MM.1S (cell line): ENCODE results near the gene THUMPD3.

Experiments used
- DNase-seq: peaks from one replicate; pipeline ENCODE4 v3.0.0-alpha.2; 2015
- H2AFZ ChIP-seq: fragments of 300-600 bp; sonication (generic); 2 replicates; pipeline ENCODE4 v1.6.0; 2016; ENCODE audit warnings: antibody characterized with exemption, low read length
- H3F3A ChIP-seq: fragments of 300-600 bp; sonication (generic); 2 replicates; pipeline ENCODE4 v1.6.1; 2016; ENCODE audit warnings: mild to moderate bottlenecking, antibody characterized with exemption, low read length, moderate library complexity, mixed read lengths; ENCODE audit not compliant: insufficient read depth
- H3K27ac ChIP-seq: fragments of 300-600 bp; sonication (generic); 2 replicates; pipeline ENCODE4 v1.5.1; 2016; ENCODE audit warnings: mild to moderate bottlenecking, low read length
- H3K27me3 ChIP-seq: fragments of 300-600 bp; sonication (generic); replicated peaks from 2 replicates; pipeline ENCODE4 v1.6.0; 2016; ENCODE audit warnings: low read length; ENCODE audit not compliant: insufficient read depth
- H3K36me3 ChIP-seq: fragments of 300-600 bp; sonication (generic); replicated peaks from 2 replicates; pipeline ENCODE4 v1.6.1; 2016; ENCODE audit warnings: mild to moderate bottlenecking, low read length, mixed read lengths; ENCODE audit not compliant: insufficient read depth
- H3K4me1 ChIP-seq: fragments of 300-600 bp; sonication (generic); 2 replicates; pipeline ENCODE4 v1.6.1; 2016; ENCODE audit warnings: low read length, mixed read lengths
- H3K4me2 ChIP-seq: fragments of 300-600 bp; sonication (generic); 2 replicates; pipeline ENCODE4 v1.6.0; 2016; ENCODE audit warnings: low read depth, low read length
- H3K4me3 ChIP-seq: fragments of 300-600 bp; sonication (generic); 2 replicates; pipeline ENCODE4 v1.5.1; 2016; ENCODE audit warnings: low read length, mixed read lengths
- H3K79me2 ChIP-seq: fragments of 300-600 bp; sonication (generic); 2 replicates; pipeline ENCODE4 v1.6.1; 2016; ENCODE audit warnings: mixed run types, low read length, mixed read lengths
- H3K9ac ChIP-seq: fragments of 300-600 bp; sonication (generic); 2 replicates; pipeline ENCODE4 v1.6.1; 2016; ENCODE audit warnings: low read length, mixed read lengths
- H3K9me2 ChIP-seq: fragments of 300-600 bp; sonication (generic); replicated peaks from 2 replicates; pipeline ENCODE4 v1.6.1; 2016; ENCODE audit warnings: mild to moderate bottlenecking, low read length, mixed read lengths; ENCODE audit not compliant: insufficient read depth
- H3K9me3 ChIP-seq: fragments of 300-600 bp; sonication (generic); replicated peaks from 2 replicates; pipeline ENCODE4 v1.6.1; 2016; ENCODE audit warnings: mild to moderate bottlenecking, low read length, mixed read lengths; ENCODE audit not compliant: insufficient read depth
- H4K20me1 ChIP-seq: fragments of 300-600 bp; sonication (generic); 2 replicates; pipeline ENCODE4 v1.6.1; 2016; ENCODE audit warnings: mild to moderate bottlenecking, low read length, moderate library complexity, mixed read lengths; ENCODE audit not compliant: insufficient read depth
- CTCF ChIP-seq: fragments of 300-600 bp; sonication (generic); IDR thresholded peaks from 2 replicates; pipeline ENCODE4 v1.5.1; 2016; ENCODE audit warnings: antibody characterized with exemption, low read length, mixed read lengths
- EZH2 ChIP-seq: fragments of 300-600 bp; sonication (generic); optimal IDR thresholded peaks from 2 replicates; pipeline ENCODE3; 2017; ENCODE audit warnings: low read depth, mild to moderate bottlenecking, antibody characterized with exemption, low read length, mixed read lengths
- EZH2phosphoT487 ChIP-seq: fragments of 300-600 bp; sonication (generic); IDR thresholded peaks from 2 replicates; pipeline ENCODE4 v1.6.1; 2018; ENCODE audit warnings: antibody characterized with exemption, low read length

Gene THUMPD3

GRCh38 chr3:9322780-9323179 lies 40.1 kb upstream of the THUMPD3 start:
- H3K4me2 ChIP-seq, result no peak overlapping the region
- H3K27me3 ChIP-seq, result no peaks in the 10 kb centered on the region
- H3K4me3 ChIP-seq, result no peak overlapping the region

GRCh38 chr3:9324944-9325343 lies 37.9 kb upstream of the THUMPD3 start:
- no peak overlapping the region for H3K9ac ChIP-seq
- H3K9me2 ChIP-seq, result no peaks in the 10 kb centered on the region
- H3K27me3 ChIP-seq, result no peaks in the 10 kb centered on the region
- no peak overlapping the region for H3K4me2 ChIP-seq
- no peaks in the 10 kb centered on the region for H3K4me1 ChIP-seq
- no peaks in the 10 kb centered on the region for H4K20me1 ChIP-seq
- DNase-seq, result no peak
- H3K27ac ChIP-seq, result no peak overlapping the region
- H3K36me3 ChIP-seq, result no peaks in the 10 kb centered on the region
- no peaks in the 10 kb centered on the region for H3K79me2 ChIP-seq
- H3K4me3 ChIP-seq, result no peak overlapping the region
- H2AFZ ChIP-seq, result no peak overlapping the region
- H3K9me3 ChIP-seq, result no peaks in the 10 kb centered on the region
- TF ChIP-seq CTCF, result no peak
- TF ChIP-seq EZH2phosphoT487, result no peak
- no peak for TF ChIP-seq EZH2
- H3F3A ChIP-seq, result no peaks in the 10 kb centered on the region

More at GRCh38 chr3:9322780-9323179, 40.1 kb upstream of the THUMPD3 start:
- no peaks in the 10 kb centered on the region for H3K79me2 ChIP-seq
- H3F3A ChIP-seq, result no peaks in the 10 kb centered on the region
- H2AFZ ChIP-seq, result no peak overlapping the region
- H3K9me2 ChIP-seq, result no peaks in the 10 kb centered on the region
- H3K9ac ChIP-seq, result no peak overlapping the region
- no peaks in the 10 kb centered on the region for H3K36me3 ChIP-seq
- TF ChIP-seq CTCF (no peak), EZH2 (no peak), EZH2phosphoT487 (no peak)
- no peaks in the 10 kb centered on the region for H4K20me1 ChIP-seq
- DNase-seq, result no peak
- H3K27ac ChIP-seq, result no peak overlapping the region
- no peaks in the 10 kb centered on the region for H3K4me1 ChIP-seq
- no peaks in the 10 kb centered on the region for H3K9me3 ChIP-seq

GRCh38 chr3:9327578-9327977 lies 35.3 kb upstream of the THUMPD3 start:
- no peaks in the 10 kb centered on the region for H3K79me2 ChIP-seq
- no peaks in the 10 kb centered on the region for H4K20me1 ChIP-seq
- no peak overlapping the region for H3K4me3 ChIP-seq
- no peaks in the 10 kb centered on the region for H3K9me2 ChIP-seq
- no peak overlapping the region for H3K4me2 ChIP-seq
- no peak for TF ChIP-seq EZH2
- TF ChIP-seq EZH2phosphoT487, result no peak
- no peak for TF ChIP-seq CTCF
- DNase-seq, result no peak
- no peak overlapping the region for H3K27ac ChIP-seq
- no peaks in the 10 kb centered on the region for H3F3A ChIP-seq
- H3K4me1 ChIP-seq, result no peaks in the 10 kb centered on the region
- H3K9ac ChIP-seq, result no peak overlapping the region
- H3K27me3 ChIP-seq, result no peaks in the 10 kb centered on the region
- no peak overlapping the region for H2AFZ ChIP-seq
- no peaks in the 10 kb centered on the region for H3K9me3 ChIP-seq
- H3K36me3 ChIP-seq, result no peaks in the 10 kb centered on the region
